Loucy (cell line): Measurements from ENCODE around the gene SH3PXD2B.

Source experiments
- EZH2phosphoT487 ChIP-seq: fragments of 200-600 bp; IDR thresholded peaks from 2 replicates; pipeline ENCODE4 v1.6.1; 2018; ENCODE audit warnings: antibody characterized with exemption, mild to moderate bottlenecking, moderate library complexity, borderline replicate concordance
- TF ChIP-seq, protein P1 (sequence below): fragments of 200-600 bp; sonication (generic); conservative IDR thresholded peaks from 2 replicates; pipeline ENCODE4 v1.5.1; 2014; ENCODE audit warnings: mild to moderate bottlenecking, antibody characterized with exemption, low read length

DNA sequence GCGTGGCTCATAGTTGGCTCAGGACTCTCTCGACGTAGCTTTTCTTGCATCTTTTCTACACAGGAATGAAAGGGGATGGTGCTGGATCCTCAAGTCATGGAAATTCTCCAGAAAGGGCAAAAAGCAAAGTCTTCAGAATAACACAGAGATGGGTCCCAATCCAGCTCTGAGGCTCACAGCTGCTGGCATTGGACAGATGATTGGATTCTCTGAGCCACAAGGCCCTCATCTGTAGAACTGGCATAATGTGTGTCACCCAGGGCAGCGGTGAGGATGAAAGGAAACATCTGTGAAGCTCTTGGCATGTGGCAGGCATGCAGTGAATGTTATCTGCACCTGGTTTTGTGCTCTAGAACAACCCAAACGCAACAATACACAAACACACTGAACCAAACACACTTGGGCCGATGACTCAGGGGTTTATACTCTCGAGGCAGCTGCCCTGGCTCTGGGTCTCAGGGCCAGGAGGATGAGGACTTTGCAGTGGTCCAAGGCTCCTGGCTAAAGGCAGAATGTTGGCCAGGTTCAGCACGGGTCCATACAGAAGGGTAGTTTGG lies 106.8 kb downstream of the SH3PXD2B start:
- TF ChIP-seq, protein P1, sequence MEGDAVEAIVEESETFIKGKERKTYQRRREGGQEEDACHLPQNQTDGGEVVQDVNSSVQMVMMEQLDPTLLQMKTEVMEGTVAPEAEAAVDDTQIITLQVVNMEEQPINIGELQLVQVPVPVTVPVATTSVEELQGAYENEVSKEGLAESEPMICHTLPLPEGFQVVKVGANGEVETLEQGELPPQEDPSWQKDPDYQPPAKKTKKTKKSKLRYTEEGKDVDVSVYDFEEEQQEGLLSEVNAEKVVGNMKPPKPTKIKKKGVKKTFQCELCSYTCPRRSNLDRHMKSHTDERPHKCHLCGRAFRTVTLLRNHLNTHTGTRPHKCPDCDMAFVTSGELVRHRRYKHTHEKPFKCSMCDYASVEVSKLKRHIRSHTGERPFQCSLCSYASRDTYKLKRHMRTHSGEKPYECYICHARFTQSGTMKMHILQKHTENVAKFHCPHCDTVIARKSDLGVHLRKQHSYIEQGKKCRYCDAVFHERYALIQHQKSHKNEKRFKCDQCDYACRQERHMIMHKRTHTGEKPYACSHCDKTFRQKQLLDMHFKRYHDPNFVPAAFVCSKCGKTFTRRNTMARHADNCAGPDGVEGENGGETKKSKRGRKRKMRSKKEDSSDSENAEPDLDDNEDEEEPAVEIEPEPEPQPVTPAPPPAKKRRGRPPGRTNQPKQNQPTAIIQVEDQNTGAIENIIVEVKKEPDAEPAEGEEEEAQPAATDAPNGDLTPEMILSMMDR: no peak
- no peak for TF ChIP-seq EZH2phosphoT487
